NCI-H748 (cell line): Measurements from ENCODE around the gene RANBP2.

Experiments
- DNase-seq: peaks from one replicate; lab custom pipeline; 2025; ENCODE audit not compliant: unreplicated experiment; lab: John Stamatoyannopoulos, UW

RANBP2 gene

DNA sequence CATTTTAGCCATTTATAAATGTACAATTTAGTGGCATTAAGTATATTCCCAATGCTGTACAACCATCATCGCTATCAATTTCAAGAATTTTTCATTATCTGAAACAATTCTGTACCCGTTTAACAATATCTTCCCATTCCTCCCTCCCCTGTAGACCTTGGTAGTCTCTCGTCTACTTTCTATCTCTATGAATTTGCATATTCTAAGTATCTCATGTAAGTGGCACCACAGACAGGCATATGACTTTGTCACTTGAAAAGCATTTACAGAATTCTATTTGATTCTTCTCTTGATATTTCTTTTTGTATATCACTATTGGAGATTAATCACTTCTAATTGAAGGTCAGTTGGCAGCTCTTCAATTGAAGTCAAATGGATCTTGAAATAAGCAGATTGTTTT is 115.3 kb downstream of the RANBP2 start:
- DNase-seq, result no peak

DNA sequence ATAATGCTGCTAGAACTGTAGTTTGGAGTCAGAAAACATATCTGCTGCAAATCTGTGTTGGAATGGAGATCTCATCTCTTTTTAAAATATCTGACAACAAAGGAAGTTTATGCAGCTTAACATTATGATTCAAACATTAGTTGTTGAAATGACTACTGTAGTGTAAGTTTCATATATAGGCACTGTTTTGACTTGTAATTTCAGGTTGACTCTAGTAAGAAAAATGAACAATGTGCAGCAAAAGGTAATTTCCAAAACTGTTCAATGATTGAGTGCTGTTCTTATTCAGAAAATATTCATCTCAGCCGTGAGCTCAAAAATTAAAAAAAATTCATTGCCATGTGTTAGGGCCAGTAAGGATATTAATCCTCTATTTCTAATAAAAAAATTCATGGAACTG is 115.8 kb downstream of the RANBP2 start:
- no peak for DNase-seq
